DND-41 (cell line): ENCODE data around the gene KLF3.

Experiments
- ATAC-seq: fragments of 200-7000 bp; cut with Tn5 transposase; 3 replicates; pipeline ENCODE4 v1.9.1; 2021; ENCODE audit warnings: low read depth; ENCODE audit not compliant: insufficient read depth
- DNase-seq: peaks from one replicate; pipeline ENCODE4 v3.0.0-alpha.2; 2020
- H2AFZ ChIP-seq: 2 replicates; pipeline ENCODE4 v1.6.0; 2012; ENCODE audit warnings: low read depth, low read length
- H3K27ac ChIP-seq: 2 replicates; pipeline ENCODE4 v1.5.1; 2012; ENCODE audit warnings: low read length, inconsistent platforms
- H3K27me3 ChIP-seq: fragments of 200-600 bp; sonication (generic); 2 replicates; pipeline ENCODE4 v1.6.0; 2012; ENCODE audit warnings: low read length, mild to moderate bottlenecking, inconsistent platforms; ENCODE audit not compliant: insufficient read depth, poor library complexity
- H3K36me3 ChIP-seq: 2 replicates; pipeline ENCODE4 v1.5.1; 2012; ENCODE audit warnings: low read length, inconsistent platforms; ENCODE audit not compliant: insufficient read depth
- H3K4me1 ChIP-seq: 2 replicates; pipeline ENCODE4 v1.5.1; 2012; ENCODE audit warnings: mild to moderate bottlenecking, low read length; ENCODE audit not compliant: insufficient read depth
- H3K4me2 ChIP-seq: 2 replicates; pipeline ENCODE4 v1.6.0; 2012; ENCODE audit warnings: mild to moderate bottlenecking, moderate library complexity, low read length, inconsistent platforms; ENCODE audit not compliant: insufficient read depth
- H3K4me3 ChIP-seq, 2 experiments: fragments of 200-600 bp in 1 of 2; shearing (Covaris generic) in 1 of 2; 2 replicates each; pipeline ENCODE4 v1.5.1; 2012 to 2016; ENCODE audit warnings: inconsistent platforms in 2 of 2, low read length in 2 of 2, mild to moderate bottlenecking in 2 of 2, low read depth in 1 of 2, moderate library complexity in 1 of 2
- H3K79me2 ChIP-seq: 2 replicates; pipeline ENCODE4 v1.6.0; 2012; ENCODE audit warnings: low read length, inconsistent platforms; ENCODE audit not compliant: insufficient read depth
- H3K9ac ChIP-seq: 2 replicates; pipeline ENCODE4 v1.6.0; 2012; ENCODE audit warnings: low read depth, mild to moderate bottlenecking, inconsistent platforms, low read length, moderate library complexity
- H3K9me3 ChIP-seq: 2 replicates; pipeline ENCODE4 v1.5.1; 2012; ENCODE audit warnings: low read length, moderate library complexity, mild to moderate bottlenecking, inconsistent platforms; ENCODE audit not compliant: insufficient read depth, severe bottlenecking
- H4K20me1 ChIP-seq: 2 replicates; pipeline ENCODE4 v1.6.0; 2012; ENCODE audit warnings: low read length; ENCODE audit not compliant: insufficient read depth
- CTCF ChIP-seq: IDR thresholded peaks from 2 replicates; pipeline ENCODE4 v1.5.1; 2012; ENCODE audit warnings: borderline replicate concordance, low read length, moderate library complexity, mild to moderate bottlenecking; ENCODE audit not compliant: poor library complexity, severe bottlenecking; ENCODE audit errors: extremely low read depth
- EZH2 ChIP-seq: IDR thresholded peaks from 3 replicates; pipeline ENCODE4 v1.6.1; 2012; ENCODE audit warnings: borderline replicate concordance, low read depth, mild to moderate bottlenecking, moderate library complexity, low read length, inconsistent platforms; ENCODE audit not compliant: severe bottlenecking

Gene KLF3

GRCh38 chr4:38647101-38647819 is 16.7 kb upstream of the KLF3 start:
- ATAC-seq (no peak), DNase-seq (no peak)
- H3K27me3 ChIP-seq = no peaks in the 10 kb centered on the region
- H3K4me1 ChIP-seq = no peaks in the 10 kb centered on the region
- H3K4me2 ChIP-seq = no peak overlapping the region
- no peak overlapping the region for H2AFZ ChIP-seq
- H3K4me3 ChIP-seq = no peak overlapping the region
- no peak overlapping the region for H3K9ac ChIP-seq
- no peak overlapping the region for H3K27ac ChIP-seq
- no peaks in the 10 kb centered on the region for H3K79me2 ChIP-seq
- H3K36me3 ChIP-seq = no peaks in the 10 kb centered on the region
- no peaks in the 10 kb centered on the region for H4K20me1 ChIP-seq
- no peaks in the 10 kb centered on the region for H3K9me3 ChIP-seq
- TF ChIP-seq CTCF = no peak

DNA sequence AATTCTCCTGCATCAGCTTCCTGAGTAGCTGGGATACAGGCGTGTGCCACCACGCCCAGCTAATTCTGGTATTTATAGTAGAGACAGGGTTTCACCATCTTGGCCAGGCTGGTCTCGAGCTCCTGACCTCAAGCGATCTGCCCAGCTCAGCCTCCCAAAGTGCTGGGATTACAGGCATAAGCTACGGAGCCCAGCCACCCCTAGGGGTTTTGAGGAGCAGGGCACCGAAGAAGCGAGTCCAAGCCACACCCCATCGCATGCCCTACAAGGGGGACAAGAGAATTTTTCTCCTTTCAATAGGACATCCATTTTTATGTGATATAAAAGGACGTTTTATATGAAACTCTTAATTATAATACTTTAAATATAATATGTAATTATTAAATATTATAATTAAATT is 13.9 kb upstream of the KLF3 start:
- no peak for TF ChIP-seq EZH2
- no peak for TF ChIP-seq CTCF
- H2AFZ ChIP-seq = no peak overlapping the region
- no peaks in the 10 kb centered on the region for H3K27me3 ChIP-seq
- H3K9ac ChIP-seq = no peak overlapping the region
- no peak overlapping the region for H3K27ac ChIP-seq
- ATAC-seq (no peak), DNase-seq (no peak)
- no peak overlapping the region for H3K4me2 ChIP-seq
- no peaks in the 10 kb centered on the region for H3K36me3 ChIP-seq
- H3K9me3 ChIP-seq = no peaks in the 10 kb centered on the region
- H3K4me3 ChIP-seq = no peak overlapping the region
- H3K79me2 ChIP-seq = no peaks in the 10 kb centered on the region
- H3K4me1 ChIP-seq = no peaks in the 10 kb centered on the region
- H4K20me1 ChIP-seq = no peaks in the 10 kb centered on the region

DNA sequence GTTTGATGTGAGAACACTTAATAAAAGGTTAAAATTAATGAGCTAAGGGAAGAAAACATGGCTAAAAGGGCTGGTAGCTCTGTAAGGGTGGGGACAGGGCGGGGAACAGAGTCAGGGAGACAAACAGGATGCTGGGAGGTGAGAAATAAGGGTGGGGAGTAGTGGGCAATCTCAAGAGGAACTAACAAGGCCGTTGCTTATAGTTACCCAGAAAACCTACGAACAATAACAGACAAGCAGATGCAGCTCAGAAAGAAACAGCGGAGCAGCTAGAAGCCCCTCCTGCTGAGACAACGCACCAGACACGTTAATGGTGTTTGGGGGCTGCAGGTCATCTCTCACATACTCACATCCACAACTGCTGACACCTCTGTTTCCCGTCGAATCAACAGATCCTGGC is 9.7 kb upstream of the KLF3 start:
- Histone ChIP-seq H3K36me3 (no peaks in the 10 kb centered on the region), H3K9ac (no peak overlapping the region), H3K4me2 (no peak overlapping the region), H3K4me3 (no peak overlapping the region), H4K20me1 (no peaks in the 10 kb centered on the region), H3K79me2 (no peaks in the 10 kb centered on the region), H2AFZ (no peak overlapping the region), H3K9me3 (no peaks in the 10 kb centered on the region), H3K27ac (no peak overlapping the region), H3K27me3 (peaks cover 8% of the 10 kb centered on the region), H3K4me1 (no peaks in the 10 kb centered on the region)
- DNase-seq (no peak), ATAC-seq (no peak)
- TF ChIP-seq CTCF = no peak
- TF ChIP-seq EZH2 = no peak
